Prostate gland (tissue), 2 donors: ENCODE data around the gene HSPA9.

ENCODE experiments used
- POLR2A ChIP-seq: fragments of 450-650 bp; IDR thresholded peaks from one replicate; pipeline ENCODE4 v1.6.1; 2016; ENCODE audit warnings: antibody characterized with exemption, mild to moderate bottlenecking
- TF ChIP-seq, protein P1 (sequence below), 4 experiments: fragments of 200-600 bp in 2 of 4; fragments of 450-650 bp in 2 of 4; sonication (generic) in 2 of 4; IDR thresholded peaks; 1 replicate in 3 of 4; 2 replicates in 1 of 4; pipeline ENCODE4 v1.5.1; 2016 to 2019; ENCODE audit warnings: antibody characterized with exemption in 4 of 4, mild to moderate bottlenecking in 2 of 4, moderate library complexity in 2 of 4

- TF ChIP-seq, protein P1, sequence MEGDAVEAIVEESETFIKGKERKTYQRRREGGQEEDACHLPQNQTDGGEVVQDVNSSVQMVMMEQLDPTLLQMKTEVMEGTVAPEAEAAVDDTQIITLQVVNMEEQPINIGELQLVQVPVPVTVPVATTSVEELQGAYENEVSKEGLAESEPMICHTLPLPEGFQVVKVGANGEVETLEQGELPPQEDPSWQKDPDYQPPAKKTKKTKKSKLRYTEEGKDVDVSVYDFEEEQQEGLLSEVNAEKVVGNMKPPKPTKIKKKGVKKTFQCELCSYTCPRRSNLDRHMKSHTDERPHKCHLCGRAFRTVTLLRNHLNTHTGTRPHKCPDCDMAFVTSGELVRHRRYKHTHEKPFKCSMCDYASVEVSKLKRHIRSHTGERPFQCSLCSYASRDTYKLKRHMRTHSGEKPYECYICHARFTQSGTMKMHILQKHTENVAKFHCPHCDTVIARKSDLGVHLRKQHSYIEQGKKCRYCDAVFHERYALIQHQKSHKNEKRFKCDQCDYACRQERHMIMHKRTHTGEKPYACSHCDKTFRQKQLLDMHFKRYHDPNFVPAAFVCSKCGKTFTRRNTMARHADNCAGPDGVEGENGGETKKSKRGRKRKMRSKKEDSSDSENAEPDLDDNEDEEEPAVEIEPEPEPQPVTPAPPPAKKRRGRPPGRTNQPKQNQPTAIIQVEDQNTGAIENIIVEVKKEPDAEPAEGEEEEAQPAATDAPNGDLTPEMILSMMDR (IDR thresholded peaks at IDR 0.05) = no peak
- TF ChIP-seq POLR2A = no peak
These were observed 30.7 kb downstream of the HSPA9 start for GRCh38 chr5:138544181-138545134.
